ENCODE data around the gene USP21. TPM values are rescaled to one million over a fixed set of nuclear protein-coding genes. Genes with fewer than 3 reads are reported as not detected.

USP21 gene
- total and polyA plus RNA-seq, 11 donors: 12.3 to 20.0 (median 14.1) TPM

DNA sequence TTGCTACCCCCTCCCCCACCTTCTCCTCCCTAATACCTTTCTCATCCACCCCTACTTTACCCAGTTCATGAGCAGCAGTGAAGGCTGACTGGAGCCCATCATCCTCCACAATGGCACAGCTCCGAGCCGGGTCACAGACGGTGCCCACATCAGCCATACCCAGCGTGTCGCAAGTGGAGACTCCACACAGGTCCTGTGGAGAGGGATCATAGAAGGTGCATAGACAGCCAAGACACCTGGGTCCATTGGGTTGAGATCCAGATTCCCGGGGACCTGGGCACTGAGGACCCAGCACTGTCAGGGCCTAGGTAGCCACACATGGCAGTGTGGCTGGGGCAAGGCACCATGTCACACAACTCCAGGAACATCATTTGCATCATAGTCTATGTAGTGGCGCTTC is 36.8 kb downstream of the USP21 start:
- peaks cover 0 to 46% (median 4%) of the 10 kb centered on the region in 9 donors for H3K36me3 ChIP-seq
- no peak for DNase-seq
- intact Hi-C loops (cut with DNase I): loop anchor here in 1 of 10 donors (10.0 kb wide), 1 partner anchor 189 kb away; no protein-coding TSS in a partner anchor

DNA sequence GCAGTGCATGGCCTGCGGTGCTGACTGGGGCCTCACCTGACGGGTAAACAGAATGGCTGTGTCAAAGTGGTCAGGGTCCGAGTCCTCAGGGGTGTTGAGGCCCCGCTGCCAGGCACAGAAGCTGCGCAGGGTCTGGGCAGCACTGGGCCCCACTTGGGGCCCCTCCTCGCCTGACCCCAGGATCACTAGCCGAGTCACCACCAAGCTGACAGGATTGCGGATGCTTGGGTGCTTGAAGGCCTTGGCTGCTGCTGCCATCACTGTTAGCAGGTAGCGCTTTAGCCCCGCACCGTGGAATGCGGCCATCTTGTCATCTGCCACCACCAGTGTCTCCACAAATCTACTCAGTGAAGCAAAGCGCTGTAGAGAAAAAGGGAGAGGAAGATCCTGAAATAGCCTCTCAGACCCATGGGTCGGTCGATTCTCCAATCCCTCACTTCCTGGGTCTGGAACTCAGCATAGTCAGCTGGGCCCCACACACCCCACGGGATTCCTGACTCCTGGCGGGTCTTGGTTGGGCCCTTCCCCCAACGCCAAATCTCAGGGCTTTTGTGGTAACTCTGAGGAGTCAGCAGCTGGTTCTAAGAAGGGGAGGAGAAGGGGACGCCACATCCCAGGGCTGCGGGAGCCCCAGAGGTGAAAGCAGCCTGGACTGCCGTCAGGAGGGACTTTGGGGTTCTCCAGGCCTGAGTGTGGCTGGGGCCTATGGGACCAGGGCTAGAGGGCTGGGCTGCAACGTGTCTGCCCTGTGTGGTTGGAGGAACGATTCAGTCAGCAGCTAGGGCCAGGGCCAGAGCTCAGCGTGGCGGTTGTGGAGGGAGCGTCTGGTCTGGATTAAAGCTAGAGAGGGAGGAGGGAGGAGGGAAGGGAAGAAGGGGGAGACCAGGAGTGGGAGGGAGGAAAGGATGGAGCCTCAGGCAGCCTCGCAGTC is 37.5 kb downstream of the USP21 start:
- peaks cover 0 to 92% (median 71%) of the 10 kb centered on the region in 12 donors for H3K4me1 ChIP-seq
- intact Hi-C loops (cut with DNase I): loop anchor here in 1 of 10 donors (10.0 kb wide), 1 partner anchor 188 kb away; no protein-coding TSS in a partner anchor
- 66 to 72% (median 69%) methylated on average over 23 to 27 of the region's 27 CpGs for WGBS, 4 donors

More for the DNA sequence above, 36.8 kb downstream of the USP21 start:
- WGBS, 4 donors: 88 to 89% (median 89%) methylated on average over 6 to 7 of the region's 7 CpGs
- Histone ChIP-seq H3K27ac (peak overlapping the region in 9 of 12 donors; percentile 93 to 99 (median 96)), H3K9me3 (no peaks in the 10 kb centered on the region), H3K27me3 (no peaks in the 10 kb centered on the region), H3K4me3 (peak overlapping the region in 11 of 12 donors; percentile 34 to 62 (median 56)), H3K4me1 (peaks cover 0 to 86% (median 64%) of the 10 kb centered on the region in 12 donors)
- TF ChIP-seq POLR2A (IDR thresholded peaks at IDR 0.05): no peak
- TF ChIP-seq, protein P1, sequence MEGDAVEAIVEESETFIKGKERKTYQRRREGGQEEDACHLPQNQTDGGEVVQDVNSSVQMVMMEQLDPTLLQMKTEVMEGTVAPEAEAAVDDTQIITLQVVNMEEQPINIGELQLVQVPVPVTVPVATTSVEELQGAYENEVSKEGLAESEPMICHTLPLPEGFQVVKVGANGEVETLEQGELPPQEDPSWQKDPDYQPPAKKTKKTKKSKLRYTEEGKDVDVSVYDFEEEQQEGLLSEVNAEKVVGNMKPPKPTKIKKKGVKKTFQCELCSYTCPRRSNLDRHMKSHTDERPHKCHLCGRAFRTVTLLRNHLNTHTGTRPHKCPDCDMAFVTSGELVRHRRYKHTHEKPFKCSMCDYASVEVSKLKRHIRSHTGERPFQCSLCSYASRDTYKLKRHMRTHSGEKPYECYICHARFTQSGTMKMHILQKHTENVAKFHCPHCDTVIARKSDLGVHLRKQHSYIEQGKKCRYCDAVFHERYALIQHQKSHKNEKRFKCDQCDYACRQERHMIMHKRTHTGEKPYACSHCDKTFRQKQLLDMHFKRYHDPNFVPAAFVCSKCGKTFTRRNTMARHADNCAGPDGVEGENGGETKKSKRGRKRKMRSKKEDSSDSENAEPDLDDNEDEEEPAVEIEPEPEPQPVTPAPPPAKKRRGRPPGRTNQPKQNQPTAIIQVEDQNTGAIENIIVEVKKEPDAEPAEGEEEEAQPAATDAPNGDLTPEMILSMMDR (IDR thresholded peaks at IDR 0.05): no peak
- no peak for ATAC-seq

DNA sequence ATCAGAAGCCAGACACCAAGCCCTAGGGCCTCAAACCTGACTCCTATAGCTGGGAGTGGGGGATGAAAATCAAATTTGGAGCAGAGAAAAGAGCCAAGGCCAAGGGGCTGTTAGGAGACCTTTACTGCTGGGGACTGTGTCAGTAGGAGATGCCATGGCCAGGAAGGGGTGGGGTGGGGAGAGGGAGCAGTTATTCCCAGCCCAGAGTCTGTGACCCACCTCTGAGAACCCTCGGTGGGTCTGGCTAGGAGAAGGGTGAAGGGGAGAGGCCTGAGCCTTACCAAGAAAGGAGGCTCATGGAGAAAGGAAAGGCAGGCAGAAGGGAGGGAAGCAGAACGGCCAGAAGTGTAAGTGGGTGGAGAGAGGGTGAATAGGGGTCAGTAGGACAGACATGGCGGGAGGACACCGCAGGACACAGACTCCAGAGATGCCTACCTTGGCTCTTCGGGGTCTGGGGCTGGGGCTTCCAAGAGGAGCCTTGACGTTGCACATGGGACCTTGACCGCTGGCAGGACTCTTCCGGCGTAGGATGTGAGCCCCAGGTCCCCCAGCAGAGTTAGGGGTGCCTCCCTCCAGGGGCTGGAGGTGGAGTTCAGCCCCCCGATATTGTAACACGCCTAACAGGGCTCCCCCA is 38.4 kb downstream of the USP21 start:
- ATAC-seq (no peak), DNase-seq (peak in 1 of 5 donors; percentile 63)
- intact Hi-C loops (cut with DNase I): loop anchor here in 1 of 10 donors (10.0 kb wide), 1 partner anchor 187 kb away; no protein-coding TSS in a partner anchor
- H3K27ac ChIP-seq: peak overlapping the region; percentile 93 to 99 (median 97)
- H3K9me3 ChIP-seq: no peaks in the 10 kb centered on the region
- WGBS, 4 donors: 58 to 66% (median 60%) methylated on average over 11 of the region's 11 CpGs
- peak overlapping the region; percentile 13 to 62 (median 56) for H3K4me3 ChIP-seq
- H3K36me3 ChIP-seq: peaks cover 0 to 34% (median 0%) of the 10 kb centered on the region in 9 donors
- H3K4me1 ChIP-seq: peaks cover 0 to 89% (median 66%) of the 10 kb centered on the region in 12 donors
- H3K27me3 ChIP-seq: no peaks in the 10 kb centered on the region
- TF ChIP-seq POLR2A (IDR thresholded peaks at IDR 0.05): no peak
- TF ChIP-seq, protein P1 (IDR thresholded peaks at IDR 0.05): no peak

More for the DNA sequence above, 37.5 kb downstream of the USP21 start:
- H3K36me3 ChIP-seq: peaks cover 0 to 40% (median 3%) of the 10 kb centered on the region in 9 donors
- no peak for TF ChIP-seq POLR2A (IDR thresholded peaks at IDR 0.05)
- TF ChIP-seq, protein P1 (IDR thresholded peaks at IDR 0.05): no peak
- ATAC-seq (peak in 2 of 4 donors; percentile 0 to 1), DNase-seq (peak; percentile 54 to 72 (median 58))
- no peaks in the 10 kb centered on the region for H3K27me3 ChIP-seq
- H3K27ac ChIP-seq: peak overlapping the region in 10 of 12 donors; percentile 93 to 99 (median 96)
- no peaks in the 10 kb centered on the region for H3K9me3 ChIP-seq
- H3K4me3 ChIP-seq: peak overlapping the region; percentile 13 to 62 (median 56)

Data from heart left ventricle (tissue), 16 donors.